GM12874 (cell line): ENCODE data around the gene RPGRIP1.

ENCODE experiments used
- CTCF ChIP-seq: IDR thresholded peaks from 2 replicates; pipeline ENCODE4 v1.5.1; 2011; ENCODE audit warnings: low read depth, mild to moderate bottlenecking, control low read depth, low read length, moderate library complexity; ENCODE audit not compliant: insufficient read depth

The RPGRIP1 gene

GRCh38 chr14:21262410-21262809 lies 17.5 kb upstream of the RPGRIP1 start:
- no peak for TF ChIP-seq CTCF

GRCh38 chr14:21263284-21264024 lies 16.4 kb upstream of the RPGRIP1 start:
- TF ChIP-seq CTCF: no peak

- TF ChIP-seq CTCF: no peak
Measured at GRCh38 chr14:21264025-21264801, 15.7 kb upstream of the RPGRIP1 start.

GRCh38 chr14:21267431-21267845 lies 12.4 kb upstream of the RPGRIP1 start:
- TF ChIP-seq CTCF: no peak

- TF ChIP-seq CTCF: no peak
Measured at GRCh38 chr14:21267886-21268616, 11.8 kb upstream of the RPGRIP1 start.

- no peak for TF ChIP-seq CTCF
Measured at GRCh38 chr14:21268617-21269251, 11.1 kb upstream of the RPGRIP1 start.
